Esophagus squamous epithelium (tissue), 5 donors: ENCODE data around the gene MACC1. TPM values are rescaled to one million over a fixed set of nuclear protein-coding genes. Genes with fewer than 3 reads are reported as not detected.

Experiments
- DNase-seq: peaks from one replicate; lab custom pipeline; 2025; lab: John Stamatoyannopoulos, UW
- H3K27ac ChIP-seq, 4 donors: fragments of 200-600 bp; sonication (generic); one replicate each; pipeline ENCODE4 v1.5.1; 2016 to 2019; ENCODE audit warnings: mild to moderate bottlenecking in 1 of 4
- H3K27me3 ChIP-seq, 4 donors: fragments of 200-600 bp; sonication (generic); 1 replicate in 3 of 4; 2 replicates in 1 of 4; pipeline versions ENCODE4 v1.5.1 to v1.6.0; 2017 to 2021; ENCODE audit warnings: antibody characterized with exemption in 1 of 4
- H3K36me3 ChIP-seq, 3 donors: fragments of 200-600 bp; sonication (generic); one replicate each; pipeline ENCODE4 v1.5.1; 2016 to 2019
- H3K4me1 ChIP-seq, 3 donors: fragments of 200-600 bp; sonication (generic); one replicate each; pipeline ENCODE4 v1.5.1; 2017 to 2019
- H3K4me3 ChIP-seq, 4 donors: fragments of 200-600 bp; sonication (generic); 1 replicate in 3 of 4; 2 replicates in 1 of 4; pipeline ENCODE4 v1.5.1; 2016 to 2019; ENCODE audit warnings: mild to moderate bottlenecking in 2 of 4, moderate library complexity in 1 of 4
- H3K9me3 ChIP-seq, 3 donors: fragments of 200-600 bp; sonication (generic); one replicate each; pipeline ENCODE4 v1.5.1; 2016 to 2019
- CTCF ChIP-seq, 6 experiments: fragments of 450-650 bp in 4 of 6; fragments of 200-600 bp in 2 of 6; sonication (generic) in 2 of 6; IDR thresholded peaks; one replicate each; pipeline ENCODE4 v1.5.1; 2016 to 2019; ENCODE audit warnings: antibody characterized with exemption in 6 of 6, mild to moderate bottlenecking in 4 of 6, moderate library complexity in 4 of 6
- POLR2A ChIP-seq, 4 donors: fragments of 450-650 bp; IDR thresholded peaks; one replicate each; pipeline ENCODE4 v1.6.1; 2017; ENCODE audit warnings: antibody characterized with exemption in 4 of 4, mild to moderate bottlenecking in 4 of 4, moderate library complexity in 3 of 4
- WGBS, 2 donors: methylation state at CpG; one replicate each; pipeline ENCODE4 v1.1.5; 2018; 5-methylcytosine and 5-hydroxymethylcytosine counted together
- intact Hi-C: fragments of 100-400 bp; cut with DNase I; formaldehyde crosslinking; loops from one replicate; pipeline ENCODE4 v1.15.0; 2022
- total RNA-seq, 4 donors: library from RNA; depleted of rRNA; stranded (reverse); fragments of >200 nt; gene quantifications; one replicate each; pipeline ENCODE4 v1.1.0, GENCODE V29; 2016
- donor health status: DM: yes; HTN: yes; CAD: no.

Gene MACC1
- total RNA-seq, 4 donors from 2014 or later, result 17.4 to 32.8 (median 23.2) TPM

GRCh38 chr7:20225384-20225783, 8.2 kb upstream of the MACC1 start:
- no peak overlapping the region for H3K27ac ChIP-seq
- H3K4me1 ChIP-seq, result peaks cover 0 to 14% (median 0%) of the 10 kb centered on the region in 3 donors
- H3K4me3 ChIP-seq, result no peak overlapping the region
- no peaks in the 10 kb centered on the region for H3K36me3 ChIP-seq
- intact Hi-C loops, result no loop called here
- no peak for DNase-seq
- no peak for TF ChIP-seq POLR2A (IDR thresholded peaks at IDR 0.05)
- TF ChIP-seq CTCF (IDR thresholded peaks at IDR 0.05), result no peak
- H3K27me3 ChIP-seq, result no peaks in the 10 kb centered on the region
- 69 to 76% methylated on average over 2 of the region's 2 CpGs for WGBS, 2 donors
- no peaks in the 10 kb centered on the region for H3K9me3 ChIP-seq

DNA sequence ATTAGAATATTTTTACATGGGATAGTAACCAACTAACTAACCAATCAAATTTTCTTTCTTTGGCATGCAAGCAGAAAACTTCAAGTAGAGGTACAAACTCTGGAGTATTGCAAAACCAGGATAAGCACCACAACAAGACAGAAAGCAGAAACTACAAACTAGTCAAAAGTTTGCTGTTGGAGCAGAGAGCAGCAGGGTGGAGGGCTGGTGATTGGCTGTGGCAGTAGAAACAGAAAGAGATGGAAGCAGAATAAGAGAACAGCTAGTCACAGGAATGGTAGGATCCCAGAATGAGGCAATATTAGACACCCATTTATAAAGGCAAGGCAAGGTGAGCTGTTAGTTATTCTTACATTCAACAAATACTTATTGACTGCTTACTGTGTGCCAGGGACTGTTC, 6.8 kb upstream of the MACC1 start:
- Histone ChIP-seq H3K27me3 (no peaks in the 10 kb centered on the region), H3K4me1 (peaks cover 0 to 25% (median 6%) of the 10 kb centered on the region in 3 donors), H3K36me3 (no peaks in the 10 kb centered on the region), H3K9me3 (no peaks in the 10 kb centered on the region), H3K4me3 (no peak overlapping the region), H3K27ac (no peak overlapping the region)
- TF ChIP-seq CTCF (IDR thresholded peaks at IDR 0.05), result no peak
- TF ChIP-seq POLR2A (IDR thresholded peaks at IDR 0.05), result no peak
- intact Hi-C loops, result no loop called here
- no peak for DNase-seq

DNA sequence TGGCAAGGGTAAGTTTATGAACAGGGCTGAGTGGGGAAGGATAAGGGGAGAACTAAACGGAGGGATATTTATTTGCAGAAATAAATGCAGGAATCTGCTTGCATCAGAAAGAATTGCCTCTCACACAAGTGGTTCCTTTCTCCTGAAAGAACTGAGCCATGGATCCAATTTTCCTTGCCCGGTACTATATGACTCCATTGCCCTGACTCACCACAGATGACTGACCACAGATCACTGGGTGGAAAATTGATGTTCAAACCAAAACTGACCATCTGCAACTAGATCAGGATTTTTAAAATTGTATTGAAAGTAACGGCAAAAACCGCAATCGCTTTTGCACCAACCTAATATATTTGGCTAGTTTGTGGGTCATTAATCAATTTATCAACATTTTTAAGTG, 6.2 kb upstream of the MACC1 start:
- no peak for TF ChIP-seq POLR2A (IDR thresholded peaks at IDR 0.05)
- intact Hi-C loops, result no loop called here
- Histone ChIP-seq H3K27ac (no peak overlapping the region), H3K4me3 (no peak overlapping the region), H3K4me1 (peaks cover 0 to 32% (median 8%) of the 10 kb centered on the region in 3 donors), H3K27me3 (no peaks in the 10 kb centered on the region), H3K36me3 (no peaks in the 10 kb centered on the region), H3K9me3 (no peaks in the 10 kb centered on the region)
- 86 to 91% methylated on average over 5 of the region's 5 CpGs for WGBS, 2 donors
- no peak for DNase-seq

GRCh38 chr7:20222219-20222828, 5.1 kb upstream of the MACC1 start:
- Histone ChIP-seq H3K9me3 (no peaks in the 10 kb centered on the region), H3K4me1 (peaks cover 5 to 40% (median 8%) of the 10 kb centered on the region in 3 donors), H3K27ac (no peak overlapping the region), H3K4me3 (no peak overlapping the region), H3K36me3 (no peaks in the 10 kb centered on the region), H3K27me3 (no peaks in the 10 kb centered on the region)
- WGBS, 2 donors, result 69 to 72% methylated on average over 7 of the region's 7 CpGs
- no peak for TF ChIP-seq CTCF (IDR thresholded peaks at IDR 0.05)
- TF ChIP-seq POLR2A (IDR thresholded peaks at IDR 0.05), result no peak
- no peak for DNase-seq
- intact Hi-C loops, result no loop called here

DNA sequence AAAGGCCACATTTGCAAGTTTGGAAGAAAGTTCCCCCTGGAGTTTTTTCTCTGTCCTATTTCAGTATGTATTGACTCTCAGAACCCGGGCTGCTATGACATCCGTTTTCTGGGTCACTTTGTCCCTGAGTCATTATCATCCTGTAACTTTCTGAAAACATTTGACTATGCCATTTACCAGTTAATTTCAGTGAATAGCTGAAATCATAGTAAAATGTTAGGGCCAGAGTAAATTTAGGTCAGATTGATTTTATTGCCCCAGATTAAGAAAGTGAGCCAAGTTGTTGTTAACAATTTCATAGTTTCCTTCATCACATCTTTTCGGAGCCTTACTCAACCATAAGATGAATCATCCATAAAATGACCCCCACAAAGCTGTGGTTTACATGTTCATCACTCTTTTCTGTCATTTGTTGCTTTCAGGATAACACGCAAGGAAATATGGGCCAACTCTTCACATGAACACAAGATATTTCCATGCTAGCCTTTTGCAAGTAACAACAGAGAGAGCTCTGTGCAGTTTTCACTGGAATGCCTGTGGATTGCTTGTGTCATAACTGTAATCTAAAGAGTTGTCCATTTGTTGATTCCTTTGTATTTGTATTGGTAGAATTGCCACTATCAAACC, 3.9 kb upstream of the MACC1 start:
- no peaks in the 10 kb centered on the region for H3K36me3 ChIP-seq
- H3K9me3 ChIP-seq, result no peaks in the 10 kb centered on the region
- no peak for DNase-seq
- 37 to 56% methylated on average over 4 of the region's 4 CpGs for WGBS, 2 donors
- H3K4me1 ChIP-seq, result peaks cover 5 to 40% (median 8%) of the 10 kb centered on the region in 3 donors
- intact Hi-C loops, result no loop called here
- TF ChIP-seq POLR2A (IDR thresholded peaks at IDR 0.05), result no peak
- TF ChIP-seq CTCF (IDR thresholded peaks at IDR 0.05), result no peak
- peak overlapping the region in 3 of 4 donors; percentile 31 to 79 (median 60) for H3K27ac ChIP-seq
- no peak overlapping the region for H3K4me3 ChIP-seq
- H3K27me3 ChIP-seq, result no peaks in the 10 kb centered on the region
